Stimulated activated CD8-positive, alpha-beta memory T cell treated with anti-CD3 and anti-CD28 coated beads, Interleukin-4, amount 100 ng/mL, for 1 hour (primary cell): ENCODE results near the gene BICDL2.
A peak's percentile ranks its signal among the peaks of the same experiment; 100 is the strongest.

Experiments used
- DNase-seq, 2 donors: peaks; one replicate each; pipeline ENCODE4 v3.0.0-alpha.2; 2020; ENCODE audit warnings: low read depth in 2 of 2, low spot score in 1 of 2

BICDL2 gene

GRCh38 chr16:3012246-3012645 lies 24.5 kb downstream of the BICDL2 start:
- no peak for DNase-seq

GRCh38 chr16:3010510-3010909 lies 26.2 kb downstream of the BICDL2 start:
- no peak for DNase-seq

- DNase-seq: no peak
These were observed 27.0 kb downstream of the BICDL2 start for GRCh38 chr16:3009568-3010390.

GRCh38 chr16:3008690-3009037 lies 28.1 kb downstream of the BICDL2 start:
- DNase-seq: no peak

GRCh38 chr16:3007957-3008689 lies 28.6 kb downstream of the BICDL2 start:
- DNase-seq: no peak

GRCh38 chr16:3007059-3007956 lies 29.4 kb downstream of the BICDL2 start:
- DNase-seq: no peak

GRCh38 chr16:3004781-3005284 lies 31.9 kb downstream of the BICDL2 start:
- no peak for DNase-seq

GRCh38 chr16:3004319-3004718 lies 32.4 kb downstream of the BICDL2 start:
- DNase-seq: no peak

GRCh38 chr16:3003582-3004270 lies 33.0 kb downstream of the BICDL2 start:
- DNase-seq: peak; percentile 81 to 94

GRCh38 chr16:3001316-3001715 lies 35.4 kb downstream of the BICDL2 start:
- DNase-seq: no peak

- no peak for DNase-seq
These were observed 36.2 kb downstream of the BICDL2 start for GRCh38 chr16:3000540-3000939.

- no peak for DNase-seq
These were observed 36.8 kb downstream of the BICDL2 start for GRCh38 chr16:2999929-3000328.

GRCh38 chr16:2996298-2996697 lies 40.4 kb downstream of the BICDL2 start:
- no peak for DNase-seq

GRCh38 chr16:2992383-2993081 lies 44.2 kb downstream of the BICDL2 start:
- DNase-seq: no peak

- DNase-seq: no peak
These were observed 45.0 kb downstream of the BICDL2 start for GRCh38 chr16:2991566-2992261.

GRCh38 chr16:2990891-2991290 lies 45.9 kb downstream of the BICDL2 start:
- no peak for DNase-seq

- DNase-seq: no peak
These were observed 48.1 kb downstream of the BICDL2 start for GRCh38 chr16:2988590-2989099.

- DNase-seq: no peak
These were observed 48.9 kb downstream of the BICDL2 start for GRCh38 chr16:2987833-2988232.

GRCh38 chr16:2987286-2987685 lies 49.5 kb downstream of the BICDL2 start:
- DNase-seq: no peak
